Femur (tissue), 1 donor: ENCODE data around the gene PHF21A.
"Not testable (repeated sequence)": the region's sequence is repeated elsewhere in the genome, so short reads cannot be mapped to it uniquely, and the experiment has no call there.

ENCODE experiments used
- DNase-seq: peaks from one replicate; pipeline ENCODE4 v3.0.0-alpha.2; 2017

Gene PHF21A

GRCh38 chr11:46026606-46027293 is 94.5 kb downstream of the PHF21A start:
- DNase-seq, result no peak

- no peak for DNase-seq
Observed at GRCh38 chr11:46020084-46020599, 101.1 kb downstream of the PHF21A start.

GRCh38 chr11:46018651-46019050 is 102.6 kb downstream of the PHF21A start:
- no peak for DNase-seq

- no peak for DNase-seq
Observed at GRCh38 chr11:46017341-46017740, 103.9 kb downstream of the PHF21A start.

GRCh38 chr11:46015941-46016340 is 105.3 kb downstream of the PHF21A start:
- no peak for DNase-seq

GRCh38 chr11:46014168-46014567 is 107.1 kb downstream of the PHF21A start:
- not testable (repeated sequence) for DNase-seq

GRCh38 chr11:46012185-46012584 is 109.1 kb downstream of the PHF21A start:
- no peak for DNase-seq

GRCh38 chr11:46010100-46010499 is 111.2 kb downstream of the PHF21A start:
- DNase-seq, result no peak

- no peak for DNase-seq
Observed at GRCh38 chr11:46009647-46010046, 111.6 kb downstream of the PHF21A start.

- DNase-seq, result no peak
Observed at GRCh38 chr11:46006418-46007070, 114.7 kb downstream of the PHF21A start.

- peak; percentile 26 for DNase-seq
Observed at GRCh38 chr11:46003572-46003971, 117.7 kb downstream of the PHF21A start.

- DNase-seq, result no peak
Observed at GRCh38 chr11:46002189-46002588, 119.1 kb downstream of the PHF21A start.

- DNase-seq, result no peak
Observed at GRCh38 chr11:46001448-46001914, 119.8 kb downstream of the PHF21A start.

- no peak for DNase-seq
Observed at GRCh38 chr11:45997599-45997998, 123.7 kb downstream of the PHF21A start.

- no peak for DNase-seq
Observed at GRCh38 chr11:45995342-45995734, 125.9 kb downstream of the PHF21A start.

GRCh38 chr11:45994371-45995341 is 126.6 kb downstream of the PHF21A start:
- peak; percentile 41 for DNase-seq

- DNase-seq, result peak; percentile 82
Observed at GRCh38 chr11:45993531-45994001, 127.7 kb downstream of the PHF21A start.

GRCh38 chr11:45988921-45989320 is 132.3 kb downstream of the PHF21A start:
- DNase-seq, result no peak

GRCh38 chr11:45985212-45985611 is 136.0 kb downstream of the PHF21A start:
- DNase-seq, result no peak

- no peak for DNase-seq
Observed at GRCh38 chr11:45984192-45984591, 137.1 kb downstream of the PHF21A start.

- DNase-seq, result no peak
Observed at GRCh38 chr11:45983471-45983845, 137.8 kb downstream of the PHF21A start.

- DNase-seq, result peak; percentile 40
Observed at GRCh38 chr11:45982656-45983470, 138.4 kb downstream of the PHF21A start.
